NCI-H1092 treated with DMSO at 0.1 percent for 48 hours (cell line): ENCODE data around the gene PRKN.

Experiments
- DNase-seq: peaks from one replicate; lab custom pipeline; 2025; lab: John Stamatoyannopoulos, UW

The PRKN gene

DNA sequence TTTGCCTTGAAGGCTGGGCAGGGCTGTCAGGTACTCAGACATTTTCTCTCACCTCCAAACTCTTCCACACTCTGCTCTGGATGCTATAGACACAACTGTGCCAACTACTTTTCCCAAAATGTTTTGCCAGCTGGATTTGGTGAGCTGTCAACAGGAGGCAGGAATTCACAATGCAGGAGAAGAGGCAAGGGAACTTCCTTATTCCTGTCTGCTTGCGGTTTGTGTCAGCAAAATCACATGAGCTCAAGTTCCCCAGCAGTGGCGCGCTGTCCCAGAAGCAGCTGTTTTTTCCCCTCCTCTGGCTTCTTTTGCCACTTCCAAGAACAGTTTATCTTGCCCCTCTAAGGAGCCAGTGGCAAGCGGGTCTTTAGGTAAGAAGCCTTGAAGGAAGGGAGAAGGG is 608.2 kb downstream of the PRKN start:
- DNase-seq = no peak

DNA sequence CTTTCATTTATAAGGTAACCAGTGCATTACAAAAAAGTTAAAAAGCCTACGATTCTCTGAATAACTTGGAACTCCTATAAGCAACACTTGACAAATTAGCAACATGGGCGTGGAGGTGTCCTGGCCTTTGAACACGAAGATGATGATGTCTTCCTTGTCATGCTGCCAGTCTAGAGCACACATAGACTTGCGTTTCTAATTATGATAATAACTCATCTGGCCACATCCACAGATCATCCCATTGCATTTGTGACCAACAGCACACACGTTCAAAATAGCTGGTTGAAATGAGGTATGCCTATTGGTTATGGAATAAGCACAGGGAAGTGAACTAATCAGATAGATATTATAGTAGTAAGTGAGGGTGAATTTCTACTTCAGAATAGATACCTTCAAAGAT is 608.9 kb downstream of the PRKN start:
- no peak for DNase-seq

DNA sequence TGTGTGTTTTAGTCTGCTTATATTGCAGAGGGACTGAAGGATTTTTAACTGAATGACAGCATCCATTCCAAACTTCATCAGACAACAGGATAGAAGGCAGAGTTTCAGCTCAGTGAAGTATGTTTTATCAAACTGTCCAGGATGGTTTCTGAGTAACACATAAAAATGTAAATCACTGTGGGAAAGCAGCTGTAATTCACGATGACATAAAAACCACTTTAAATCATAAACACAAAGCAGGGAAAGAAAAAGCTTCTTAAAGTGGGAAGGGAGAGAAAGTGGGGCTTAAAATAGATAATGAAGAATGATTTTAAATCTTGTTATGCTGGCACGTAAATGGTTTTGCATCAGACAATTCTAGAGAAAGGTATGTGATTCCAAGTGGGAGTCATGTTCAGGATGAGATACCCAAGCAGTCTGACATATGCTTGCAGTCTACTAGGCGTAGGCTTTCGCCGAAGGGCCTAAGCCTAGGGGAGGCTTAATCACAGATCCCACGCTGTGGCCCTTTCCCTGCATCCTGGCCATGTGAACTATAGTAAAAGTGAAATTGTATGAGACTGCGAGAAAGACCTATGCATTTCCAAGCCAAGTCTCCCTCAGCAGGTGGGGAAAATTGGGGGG is 610.6 kb downstream of the PRKN start:
- DNase-seq = no peak

DNA sequence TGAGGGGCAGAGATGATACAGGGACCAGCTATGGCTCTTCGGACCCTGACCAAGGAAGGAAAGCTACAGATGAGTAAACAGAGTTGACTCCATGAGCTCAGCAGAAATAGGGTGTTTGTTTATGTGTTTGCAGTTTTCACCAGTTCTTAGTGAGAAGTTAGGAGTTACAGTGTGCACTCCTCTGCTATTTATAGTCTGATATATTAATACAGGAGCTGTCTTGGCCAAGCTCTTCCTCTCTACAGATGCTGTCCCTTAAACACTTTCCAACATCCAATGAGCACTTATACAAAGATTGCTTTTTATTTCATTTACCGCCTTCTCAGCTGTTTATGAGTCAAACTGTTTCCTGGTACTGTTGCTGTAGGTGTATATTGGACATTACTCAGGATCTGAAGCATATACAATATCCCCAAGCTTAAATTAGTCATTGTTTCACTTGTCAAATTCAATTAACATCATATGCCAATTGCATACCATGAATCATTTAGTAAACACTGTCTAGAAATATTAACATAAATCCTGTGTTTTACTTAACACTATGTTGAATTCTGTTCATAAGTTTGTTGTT is 618.0 kb downstream of the PRKN start:
- no peak for DNase-seq

DNA sequence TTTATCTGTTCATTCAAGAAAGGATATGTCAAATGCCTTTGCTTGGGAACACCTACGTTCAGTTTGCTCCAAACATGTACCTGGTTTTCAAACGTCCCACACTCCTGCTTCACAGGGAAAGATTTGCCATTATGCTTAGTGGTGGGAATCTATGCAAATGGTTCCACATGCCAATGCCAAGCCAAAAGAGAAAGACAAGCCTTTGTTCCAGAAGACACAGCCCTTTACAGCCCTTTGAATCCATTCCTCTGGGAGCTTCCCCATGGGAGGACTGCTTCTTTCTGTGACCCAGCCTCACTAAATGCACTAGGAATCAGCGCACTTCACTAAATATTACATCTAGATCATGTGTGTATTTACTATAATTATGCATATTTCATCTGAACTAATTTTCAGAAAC is 619.5 kb downstream of the PRKN start:
- DNase-seq = no peak

DNA sequence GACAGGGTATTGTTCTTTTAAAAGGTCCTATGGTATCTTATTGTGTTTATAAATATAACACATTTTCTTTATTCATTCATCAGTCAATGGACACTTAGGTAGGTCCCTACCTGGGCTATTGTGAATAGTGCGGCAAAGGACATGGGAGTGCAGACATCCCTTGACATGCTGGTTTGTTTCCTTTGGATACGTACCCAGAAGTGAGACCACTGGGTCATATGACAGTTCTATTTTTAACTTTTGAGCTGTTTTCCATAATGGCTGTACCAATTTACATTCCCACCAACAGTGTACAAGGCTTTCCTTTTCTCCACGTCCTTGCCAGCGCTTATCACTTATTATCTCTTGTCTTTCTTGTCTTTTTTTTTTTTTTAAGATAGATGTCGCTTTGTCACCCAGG is 627.5 kb downstream of the PRKN start:
- DNase-seq = no peak

DNA sequence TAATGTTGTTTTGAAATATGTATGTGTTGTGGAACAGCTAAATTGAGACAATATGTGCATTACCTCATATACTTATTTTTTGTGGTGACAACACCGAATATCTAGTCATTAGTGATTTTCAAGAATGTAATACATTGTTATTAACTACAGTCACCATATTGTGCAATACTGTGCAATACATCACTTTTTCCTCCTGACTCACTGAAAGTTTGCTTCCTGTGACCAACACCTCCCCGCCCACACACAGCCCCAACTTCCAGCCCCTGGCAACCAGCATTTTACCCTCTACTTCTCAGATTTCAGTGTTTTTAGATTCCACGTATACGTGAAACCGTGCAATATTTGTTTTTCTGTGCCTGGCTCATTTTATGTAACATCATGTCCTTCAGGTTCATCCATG is 627.9 kb downstream of the PRKN start:
- DNase-seq = no peak

DNA sequence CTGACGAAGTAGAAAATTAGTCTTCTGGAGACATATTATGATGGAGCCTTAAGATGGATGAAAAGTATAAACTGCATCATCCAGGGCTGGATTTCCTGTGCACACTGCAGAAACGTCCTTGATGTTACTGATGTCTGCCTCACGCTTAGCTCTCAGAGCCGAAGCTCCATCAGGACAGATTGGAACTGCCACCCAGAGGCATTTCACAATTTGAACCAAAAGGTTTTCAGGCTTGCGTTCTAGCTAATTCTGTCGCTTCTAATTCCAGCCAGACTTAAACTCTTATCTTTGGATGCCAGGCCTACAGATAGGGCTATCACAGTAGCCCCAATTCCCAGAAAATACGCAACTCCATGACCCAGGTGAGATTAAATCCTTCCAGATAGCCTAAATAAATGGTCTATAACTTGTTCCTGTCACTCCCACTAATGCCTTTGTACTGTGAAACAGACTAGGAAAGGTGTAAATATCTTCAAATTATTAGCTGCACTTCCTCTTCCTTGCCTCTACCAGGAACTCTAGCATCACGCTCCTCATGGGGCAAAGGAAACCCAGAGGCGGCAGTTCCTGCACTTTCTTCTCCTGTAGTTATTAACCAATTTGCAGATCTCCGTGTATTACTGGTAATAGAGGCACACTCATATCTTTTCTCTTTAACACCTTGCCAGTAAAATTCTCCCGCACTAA is 634.6 kb downstream of the PRKN start:
- DNase-seq = no peak

DNA sequence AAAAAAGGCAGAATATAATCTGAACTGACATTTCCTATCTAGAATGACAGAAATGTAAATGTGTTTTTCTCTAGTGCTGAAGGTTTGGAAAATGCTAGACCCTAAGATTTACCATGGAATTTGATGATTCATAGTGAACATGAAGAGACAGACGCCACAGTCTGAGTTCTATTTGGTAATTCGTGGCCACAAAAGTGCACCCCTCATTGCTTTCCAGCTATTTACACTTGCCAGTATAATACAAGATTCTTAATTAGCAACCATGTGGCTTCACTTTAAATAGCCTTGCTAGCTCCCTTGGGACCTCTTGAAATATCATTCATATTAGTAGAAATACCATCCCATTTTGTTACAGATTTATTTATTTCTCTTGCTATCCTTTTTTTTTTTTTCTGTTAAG is 636.8 kb downstream of the PRKN start:
- DNase-seq = no peak

DNA sequence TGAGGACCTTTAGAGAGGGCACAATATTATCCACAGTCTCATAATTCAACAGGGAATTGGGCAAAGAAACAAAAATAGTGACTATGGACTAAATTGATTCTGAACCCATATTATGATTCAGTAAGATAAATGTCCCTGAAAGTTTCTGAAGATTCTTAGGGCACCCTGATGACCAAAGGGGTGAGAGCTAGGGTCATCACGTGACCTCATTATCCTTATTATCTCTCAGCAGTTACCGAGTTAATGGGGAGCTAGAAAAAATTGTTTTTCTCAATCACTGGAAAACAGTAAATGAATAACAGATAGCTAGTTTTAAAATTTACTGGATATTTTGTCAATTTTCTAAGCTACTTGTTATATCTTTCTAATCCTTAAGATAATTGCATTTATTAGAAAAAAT is 639.5 kb downstream of the PRKN start:
- no peak for DNase-seq

DNA sequence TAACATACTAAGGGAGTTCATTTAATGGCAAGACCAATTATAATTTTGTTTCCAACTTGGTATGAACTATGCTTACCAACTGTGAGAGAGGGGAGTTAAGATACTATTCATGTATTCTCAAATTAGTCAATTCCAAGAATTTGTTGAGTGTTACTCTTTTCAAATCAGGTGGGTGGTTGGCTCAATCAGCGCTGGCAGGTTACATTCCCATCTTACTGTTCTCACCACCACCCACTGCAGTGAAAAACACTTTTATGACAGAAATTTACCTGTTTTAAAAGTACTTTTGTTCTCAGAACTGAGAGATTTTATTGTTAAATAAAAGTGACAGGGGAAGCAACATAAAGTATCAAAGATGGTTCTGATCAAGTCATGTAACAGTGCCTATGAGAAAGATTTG is 642.0 kb downstream of the PRKN start:
- DNase-seq = no peak

DNA sequence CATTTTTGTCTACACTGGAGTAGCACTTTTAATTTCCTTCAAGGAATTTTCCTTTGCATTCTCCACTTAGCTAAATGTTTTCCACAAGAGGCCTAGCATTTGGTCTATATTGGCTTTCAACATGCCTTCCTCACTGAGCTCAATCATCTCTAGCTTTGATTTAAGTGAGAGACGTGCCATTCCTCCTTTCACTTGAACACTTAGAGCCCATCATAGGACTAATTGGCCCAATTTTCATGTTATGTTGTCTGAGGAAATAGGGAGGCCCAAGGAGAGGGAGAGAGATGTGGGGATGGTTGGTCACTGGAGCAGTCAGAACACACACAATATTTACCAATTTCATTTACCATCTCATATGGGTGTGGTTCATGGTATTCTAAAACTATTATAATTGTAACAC is 645.0 kb downstream of the PRKN start:
- no peak for DNase-seq

DNA sequence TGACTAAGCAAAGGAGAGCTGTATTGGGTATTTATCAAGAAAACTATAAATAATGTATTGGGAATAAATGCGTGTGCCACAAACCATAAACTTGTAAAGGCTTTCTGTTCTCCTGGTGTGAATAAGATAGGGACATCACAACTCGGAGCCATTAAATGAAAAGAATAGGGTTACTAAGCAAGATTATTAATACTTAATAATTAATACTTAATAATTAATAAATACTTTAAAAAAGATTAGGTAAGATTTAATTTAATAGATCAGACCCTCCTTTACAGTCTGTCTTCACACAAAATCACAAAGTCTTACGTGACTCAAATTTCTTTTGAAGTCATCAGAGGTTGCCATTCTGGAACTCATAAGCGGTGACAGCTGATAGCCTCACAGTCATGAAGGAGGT is 648.9 kb downstream of the PRKN start:
- DNase-seq = no peak

DNA sequence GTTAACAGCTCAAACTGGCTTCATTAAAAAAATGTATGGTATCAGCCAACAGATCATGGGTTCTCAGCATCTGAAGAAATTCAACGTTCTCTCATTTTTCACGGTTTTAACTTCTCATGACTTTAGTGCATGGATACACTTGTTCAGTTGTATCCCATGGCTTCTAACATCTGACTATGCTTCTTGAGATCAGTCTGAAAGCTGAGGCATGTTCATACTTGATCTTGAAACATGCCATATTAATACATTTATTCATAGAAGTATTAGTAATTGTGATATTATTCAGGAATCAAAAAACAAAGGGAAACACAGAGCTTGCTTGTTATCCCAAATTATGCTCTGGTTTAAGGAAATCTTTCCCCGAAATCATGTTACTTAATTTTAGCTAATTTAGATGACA is 649.4 kb downstream of the PRKN start:
- no peak for DNase-seq

DNA sequence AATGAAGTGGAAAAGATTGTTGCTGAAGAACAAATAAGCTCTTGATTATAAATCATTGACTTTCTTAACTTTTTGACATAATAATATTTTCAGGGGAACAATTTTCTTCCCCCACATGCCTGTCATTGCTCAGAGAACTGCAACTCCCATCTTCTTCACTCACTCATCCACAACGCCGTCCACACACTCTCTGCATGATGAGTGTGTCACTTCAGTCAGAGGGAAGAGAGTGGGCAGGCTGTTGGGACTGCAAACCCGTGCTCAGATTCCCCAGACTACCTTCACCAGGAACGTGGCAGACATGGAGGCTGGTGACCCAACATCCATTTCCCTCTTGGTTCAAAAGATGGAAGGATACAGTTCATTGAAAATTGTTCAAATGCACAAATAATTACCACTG is 650.8 kb downstream of the PRKN start:
- no peak for DNase-seq

DNA sequence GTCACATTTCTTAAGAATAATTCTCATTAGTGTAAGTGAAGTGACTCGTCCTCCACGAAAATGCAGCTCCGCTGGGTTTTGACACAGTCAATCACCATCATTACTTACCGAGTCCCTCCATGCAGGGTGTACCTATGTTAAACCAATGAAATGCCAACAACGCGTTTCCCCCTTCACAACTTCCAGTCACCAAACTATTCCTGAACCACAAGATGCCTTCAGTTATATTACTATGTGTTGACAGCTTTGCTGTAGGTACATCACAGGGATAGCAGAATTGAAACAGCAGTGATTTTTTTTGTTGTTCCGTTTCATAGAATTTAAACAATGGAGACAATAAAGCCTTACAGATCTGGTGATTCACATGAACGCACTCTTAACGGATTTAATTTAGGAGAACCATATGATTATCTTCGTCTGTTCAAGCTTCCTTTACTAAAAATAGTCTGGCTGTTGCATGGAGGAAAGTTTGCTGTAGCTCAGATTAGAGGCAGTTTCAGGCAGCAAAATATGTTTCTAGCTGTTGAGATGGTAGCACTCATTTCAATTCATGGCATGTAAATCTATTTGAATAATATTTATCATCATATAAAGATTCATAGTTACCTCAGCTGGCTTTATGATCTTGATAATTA is 652.8 kb downstream of the PRKN start:
- no peak for DNase-seq

DNA sequence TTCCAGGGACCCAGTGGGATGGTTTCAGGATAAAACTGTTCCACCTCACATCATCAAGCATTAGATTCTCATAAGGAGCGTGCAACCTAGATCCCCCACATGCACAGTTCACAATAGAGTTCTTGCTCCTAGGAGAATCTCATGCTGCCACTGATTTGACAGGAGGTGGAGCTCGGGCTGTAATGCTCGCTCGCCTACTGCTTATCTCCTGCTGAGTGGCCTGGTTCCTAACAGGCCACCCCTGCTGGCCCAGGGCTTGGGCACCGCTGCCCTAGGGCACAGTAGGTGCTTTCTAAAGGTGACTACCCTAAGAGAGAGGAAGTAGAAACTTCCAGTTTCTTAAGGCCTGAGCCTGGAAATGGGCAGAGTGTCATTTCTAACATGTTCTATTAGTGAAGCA is 656.9 kb downstream of the PRKN start:
- no peak for DNase-seq

DNA sequence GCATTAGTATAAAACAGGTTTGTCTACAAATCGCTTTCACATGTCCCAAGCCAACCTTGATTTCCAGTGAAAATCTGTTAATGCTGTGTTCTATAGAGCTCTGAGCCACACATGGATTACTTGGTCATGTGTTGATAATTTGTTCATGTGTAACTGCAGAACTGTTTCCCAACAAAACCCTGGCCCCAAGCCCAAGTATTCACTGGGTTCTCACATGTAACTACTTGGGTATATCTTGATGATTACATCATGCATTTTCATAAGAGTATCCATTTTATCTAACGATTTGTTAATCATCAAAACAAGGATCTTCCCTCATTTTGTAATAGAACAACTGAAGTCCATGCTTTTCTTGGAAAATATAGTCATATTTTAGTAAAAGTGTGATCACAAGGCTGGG is 657.6 kb downstream of the PRKN start:
- DNase-seq = no peak

DNA sequence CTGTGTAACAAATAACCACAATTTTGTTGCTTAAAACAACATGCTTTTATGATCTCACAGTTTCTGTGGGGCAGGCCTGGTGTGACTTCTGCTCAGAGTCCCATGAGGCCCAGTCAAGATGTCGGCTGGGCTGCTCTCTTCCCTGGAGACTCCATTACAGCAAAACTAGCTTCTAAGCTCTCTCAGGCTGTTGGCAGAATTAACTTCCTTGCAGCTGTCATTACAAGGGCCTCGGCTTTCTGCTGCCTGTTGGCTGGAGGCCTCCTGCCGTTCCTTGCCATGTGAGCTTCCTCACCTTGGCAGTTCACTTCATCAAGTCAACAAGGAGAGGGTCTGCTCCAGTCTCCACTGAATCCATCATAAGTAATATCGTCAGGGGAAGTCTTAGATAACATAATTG is 659.2 kb downstream of the PRKN start:
- no peak for DNase-seq

DNA sequence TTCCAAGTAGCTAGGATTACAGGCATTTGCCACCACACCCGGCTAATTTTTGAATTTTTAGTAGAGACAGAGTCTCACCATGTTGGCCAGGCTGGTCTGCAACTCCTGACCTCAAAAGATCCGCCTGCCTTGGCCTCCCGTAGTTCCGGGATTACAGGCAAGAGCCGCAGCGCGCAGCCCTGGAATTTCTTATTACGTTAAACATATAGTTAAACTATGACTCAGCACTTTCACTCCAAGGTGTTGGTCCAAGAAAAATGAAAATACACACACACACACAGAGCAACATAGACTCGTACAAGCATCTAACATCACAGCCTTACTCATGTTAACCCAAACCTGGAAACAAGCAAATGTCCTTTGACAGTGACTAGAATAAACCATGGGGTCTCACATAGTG is 663.9 kb downstream of the PRKN start:
- no peak for DNase-seq

DNA sequence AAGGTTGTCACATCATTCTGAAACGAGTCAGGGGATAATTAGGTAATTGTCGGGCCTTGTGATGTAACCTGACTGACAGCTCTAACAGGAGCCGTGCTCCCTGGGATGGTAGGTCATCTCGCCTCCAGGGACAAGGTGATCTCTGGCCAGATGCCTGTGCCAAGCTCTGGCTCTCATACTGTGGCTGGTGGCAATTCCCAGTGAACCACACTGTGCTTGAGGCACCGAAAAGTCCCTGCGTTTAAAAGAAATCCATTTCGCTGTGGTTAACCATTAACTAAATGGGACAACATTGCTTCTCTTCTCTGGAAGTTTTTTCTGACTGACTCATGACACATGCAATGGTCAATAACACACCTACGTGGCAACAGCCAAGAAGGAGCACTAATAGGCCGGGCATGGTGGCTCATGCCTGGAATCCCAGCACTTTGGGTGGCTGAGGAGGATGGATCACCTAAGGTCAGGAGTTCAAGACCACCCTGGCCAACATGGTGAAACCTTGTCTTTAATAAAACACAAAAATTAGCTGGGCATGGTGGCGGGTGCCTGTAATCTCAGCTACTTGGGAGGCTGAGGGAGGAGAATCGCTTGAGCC is 669.2 kb downstream of the PRKN start:
- no peak for DNase-seq

DNA sequence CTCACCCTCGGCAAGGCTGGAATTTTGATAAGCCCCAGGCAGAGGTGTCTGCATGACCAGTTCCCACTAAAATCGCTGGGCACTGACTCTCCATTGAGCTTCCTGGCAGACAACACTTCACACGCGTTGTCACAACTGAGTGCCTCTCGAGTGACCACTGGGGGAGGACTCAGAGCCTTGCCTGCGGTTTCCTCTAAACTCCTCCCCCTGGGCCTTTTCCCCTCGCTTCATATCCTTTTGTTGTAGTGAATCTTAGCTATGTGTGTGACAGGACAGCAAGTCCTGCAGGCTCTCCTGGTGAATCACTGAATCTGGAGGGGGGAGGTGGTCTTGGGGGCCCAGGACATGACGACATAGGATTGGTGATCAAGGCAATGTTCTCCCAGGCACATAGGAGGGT is 670.8 kb downstream of the PRKN start:
- no peak for DNase-seq

DNA sequence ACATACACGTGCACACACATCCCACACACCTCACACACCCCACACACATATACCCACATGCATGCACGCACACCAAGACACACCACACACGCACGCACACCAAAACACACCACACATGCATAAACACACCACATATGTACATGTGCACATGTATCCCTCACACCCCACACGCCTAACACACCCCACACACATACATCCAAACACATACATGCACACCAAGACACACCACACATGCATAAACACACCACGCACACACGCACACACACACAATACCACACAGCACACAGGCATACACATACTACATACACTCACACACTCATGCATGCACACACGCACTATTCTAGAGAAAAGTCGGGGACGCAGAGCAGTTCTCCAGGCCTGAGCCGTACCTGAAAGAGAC is 671.5 kb downstream of the PRKN start:
- DNase-seq = no peak
